Activated T-helper 17 cell treated with anti-CD3 and anti-CD28 coated beads, Interleukin-2, amount 50 U/mL, for 72 hours (primary cell): ENCODE measurements around the gene MIA2. TPM values are rescaled to one million over a fixed set of nuclear protein-coding genes. Genes with fewer than 3 reads are reported as not detected.

Source experiments
- ATAC-seq: fragments of 150-1000 bp; cut with Tn5 transposase; replicated peaks from 2 replicates; pipeline ENCODE4 v1.10.0; 2021; ENCODE audit warnings: mild to moderate bottlenecking, moderate library complexity
- H3K27ac Mint-ChIP-seq: one replicate; pipeline ENCODE4 v1.8.0; 2022; ENCODE audit warnings: mixed read lengths
- H3K27me3 Mint-ChIP-seq: one replicate; pipeline ENCODE4 v1.8.0; 2022; ENCODE audit warnings: mixed read lengths
- H3K36me3 Mint-ChIP-seq: one replicate; pipeline ENCODE4 v1.8.0; 2022; ENCODE audit warnings: low read depth, mild to moderate bottlenecking, mixed read lengths
- H3K4me1 Mint-ChIP-seq: one replicate; pipeline ENCODE4 v1.8.0; 2022; ENCODE audit warnings: mixed read lengths
- H3K4me3 Mint-ChIP-seq: one replicate; pipeline ENCODE4 v1.8.0; 2022; ENCODE audit warnings: mild to moderate bottlenecking, mixed read lengths
- H3K9me3 Mint-ChIP-seq: one replicate; pipeline ENCODE4 v1.8.0; 2022; ENCODE audit warnings: mixed read lengths
- total RNA-seq, 2 donors: library from RNA; stranded (reverse); gene quantifications; one replicate each; pipeline ENCODE4 v1.2.3, GENCODE V29; 2022

MIA2 gene
- total RNA-seq, 2 donors from 2014 or later, result 15.4 to 17.7 TPM

DNA sequence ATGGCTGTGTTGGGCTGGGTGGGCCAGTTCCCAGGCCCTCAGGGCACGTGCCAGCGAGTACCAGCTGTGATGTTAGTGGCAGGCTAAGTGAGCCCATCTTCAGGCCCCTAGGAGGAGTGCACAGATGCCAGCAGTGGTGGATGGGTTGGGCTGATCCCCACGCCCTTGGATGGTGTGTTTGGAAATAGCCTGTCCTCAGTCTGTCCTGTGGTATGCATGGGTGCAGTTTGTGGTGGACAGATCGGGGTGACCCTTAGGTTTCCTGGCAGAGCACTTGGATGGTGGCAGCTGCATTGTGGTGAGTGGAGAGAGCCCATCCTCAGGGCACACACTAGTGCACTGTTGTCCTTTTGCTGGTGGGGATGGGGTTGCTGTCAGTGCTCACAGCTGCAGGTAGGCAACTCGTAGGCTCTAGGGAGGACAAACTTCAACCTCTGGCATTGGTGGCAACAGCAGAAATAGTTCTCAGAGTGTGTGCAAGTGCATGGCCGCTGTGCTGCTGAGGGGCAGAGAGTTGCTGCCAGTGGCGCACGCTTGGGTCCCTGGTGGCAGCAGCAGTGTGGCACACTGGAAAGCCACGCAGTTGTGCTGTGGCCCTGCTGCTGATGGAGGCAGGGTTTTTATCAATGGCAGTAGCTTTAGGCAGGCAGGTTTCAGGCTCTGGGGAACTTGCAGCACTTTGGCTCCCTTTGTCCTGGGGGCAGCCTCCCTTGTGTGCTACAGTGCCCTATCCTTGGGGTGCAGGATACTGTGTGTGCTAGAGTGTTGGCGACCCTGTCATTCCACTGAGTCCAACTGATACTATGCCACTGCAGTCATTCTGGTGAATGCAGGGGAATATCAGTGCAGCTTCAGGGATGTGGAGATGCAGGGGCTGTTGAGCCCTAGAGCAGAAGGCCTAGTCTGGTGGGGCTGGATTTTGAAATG lies 133.0 kb downstream of the MIA2 start:
- H3K9me3 Mint-ChIP-seq, result peaks cover 6% of the 10 kb centered on the region
- no peaks in the 10 kb centered on the region for H3K4me1 Mint-ChIP-seq
- H3K36me3 Mint-ChIP-seq, result peaks cover 56% of the 10 kb centered on the region
- no peak for ATAC-seq
- no peak overlapping the region for H3K27ac Mint-ChIP-seq
- H3K4me3 Mint-ChIP-seq, result no peak overlapping the region
- no peaks in the 10 kb centered on the region for H3K27me3 Mint-ChIP-seq

DNA sequence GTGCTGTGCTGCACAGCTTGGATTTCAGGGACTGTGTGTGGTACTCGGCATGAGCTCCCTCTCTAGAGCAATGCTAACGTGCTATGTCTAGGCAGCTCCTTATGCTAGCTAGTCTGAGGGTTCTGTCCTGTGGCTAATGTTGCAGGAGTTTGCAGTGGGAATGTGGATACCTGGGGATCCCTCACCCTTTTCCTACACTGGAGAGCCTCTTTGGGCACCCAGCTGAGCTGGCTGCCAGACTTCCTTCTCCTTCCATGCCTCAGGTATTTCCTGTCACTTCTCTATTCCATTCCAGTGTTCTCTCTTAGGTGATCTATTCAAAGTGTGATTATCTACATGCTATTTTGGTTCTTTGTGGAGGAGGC lies 133.7 kb downstream of the MIA2 start:
- Mint-ChIP-seq H3K27me3 (no peaks in the 10 kb centered on the region), H3K36me3 (peaks cover 53% of the 10 kb centered on the region), H3K27ac (no peak overlapping the region), H3K4me1 (no peaks in the 10 kb centered on the region), H3K9me3 (peaks cover 6% of the 10 kb centered on the region), H3K4me3 (no peak overlapping the region)
- ATAC-seq, result no peak

DNA sequence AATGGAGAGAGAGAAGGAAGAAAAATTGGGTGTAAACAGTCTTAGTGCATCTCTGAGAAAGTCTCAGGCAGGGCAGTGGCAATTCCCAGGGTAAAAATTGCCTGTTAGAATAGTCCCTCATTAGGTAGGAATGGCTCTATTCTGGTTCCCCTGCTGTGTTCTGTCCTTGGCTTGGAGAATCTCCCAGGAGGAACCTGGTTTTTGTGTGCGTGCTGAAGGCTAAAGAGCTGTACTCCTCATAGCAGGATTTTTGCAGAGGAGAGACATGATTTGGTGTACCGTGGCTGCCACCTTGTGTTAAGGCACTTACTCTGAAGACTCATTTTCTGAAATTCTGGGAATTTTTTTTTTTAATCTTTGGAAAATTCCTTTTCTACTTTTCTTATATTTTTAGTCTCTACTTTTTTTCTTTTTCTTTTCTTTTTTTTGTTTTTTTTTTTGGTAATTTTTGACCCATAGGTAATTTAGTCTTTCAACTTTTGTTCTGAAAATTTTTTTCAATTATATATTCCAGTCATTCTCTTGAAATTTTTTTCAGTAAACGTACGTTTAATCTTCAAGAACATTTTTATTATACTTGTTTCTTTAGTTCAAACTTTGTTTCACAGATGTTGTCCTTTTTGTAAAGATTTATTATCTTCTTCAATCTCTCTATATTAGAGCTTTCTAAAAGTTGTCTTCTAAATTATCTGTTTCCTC lies 134.7 kb downstream of the MIA2 start:
- Mint-ChIP-seq H3K27ac (no peak overlapping the region), H3K36me3 (peaks cover 45% of the 10 kb centered on the region), H3K27me3 (no peaks in the 10 kb centered on the region), H3K4me3 (no peak overlapping the region), H3K9me3 (peaks cover 6% of the 10 kb centered on the region), H3K4me1 (no peaks in the 10 kb centered on the region)
- ATAC-seq, result no peak

DNA sequence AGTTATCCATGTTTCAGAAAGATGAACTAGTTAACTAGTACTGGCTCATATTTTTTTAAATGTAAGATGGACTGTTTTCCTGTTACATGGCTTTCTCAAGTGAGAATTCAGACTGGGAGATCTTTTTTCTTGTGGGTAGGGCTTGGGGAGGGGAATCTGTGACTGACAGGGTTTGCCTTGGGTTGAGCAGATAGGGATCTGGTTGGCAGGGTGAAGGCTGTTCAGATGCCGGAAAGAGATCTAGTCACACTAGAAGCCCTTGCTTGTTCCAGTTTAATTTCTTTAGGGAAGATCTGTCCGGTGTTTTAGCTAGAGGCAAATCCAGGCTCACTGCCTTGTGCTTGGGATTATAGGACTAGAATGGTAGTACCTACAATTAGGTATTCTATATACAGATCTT lies 135.3 kb downstream of the MIA2 start:
- Mint-ChIP-seq H3K27ac (no peak overlapping the region), H3K36me3 (peaks cover 39% of the 10 kb centered on the region), H3K4me3 (no peak overlapping the region)

DNA sequence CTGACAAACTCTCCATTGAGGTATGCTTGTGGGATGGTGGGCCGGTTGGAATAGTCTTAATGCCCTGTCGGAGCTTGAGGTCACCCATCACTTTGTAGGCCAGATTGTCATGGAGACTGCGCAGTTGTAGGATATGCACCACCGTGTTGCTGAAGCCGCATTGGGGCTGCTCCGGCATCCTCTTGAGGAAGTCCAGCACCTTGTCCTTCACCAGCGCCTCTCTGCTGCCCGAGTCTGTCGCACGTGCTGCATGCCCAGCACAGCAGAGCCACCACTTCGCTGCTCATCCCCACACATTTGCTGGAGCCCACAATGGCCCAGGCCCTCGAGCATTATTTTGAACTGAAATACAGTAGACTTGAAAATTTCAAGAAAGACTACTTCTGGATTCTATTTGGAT lies 136.7 kb downstream of the MIA2 start:
- no peak overlapping the region for H3K27ac Mint-ChIP-seq
- H3K4me3 Mint-ChIP-seq, result no peak overlapping the region

More for the DNA sequence above, 135.3 kb downstream of the MIA2 start:
- Mint-ChIP-seq H3K9me3 (peaks cover 6% of the 10 kb centered on the region), H3K4me1 (no peaks in the 10 kb centered on the region), H3K27me3 (no peaks in the 10 kb centered on the region)
- no peak for ATAC-seq

DNA sequence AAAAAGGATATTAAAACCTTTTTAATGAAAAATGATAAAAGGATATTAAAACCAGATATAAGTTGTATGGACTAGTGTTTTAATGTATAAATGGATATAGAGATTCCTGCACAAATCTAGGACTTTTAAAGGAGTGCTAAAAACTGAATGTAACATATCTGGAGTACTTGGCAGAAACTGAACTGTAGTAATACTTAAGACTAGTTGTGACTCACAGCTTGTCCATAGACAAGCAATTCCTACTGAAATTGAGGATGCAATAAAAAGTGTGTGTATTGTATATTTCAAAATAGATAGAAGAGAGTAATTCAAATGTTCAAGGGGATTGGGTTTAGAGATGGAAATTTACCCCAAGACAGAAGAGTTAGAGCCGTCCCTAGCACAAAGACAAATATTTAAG lies 138.9 kb downstream of the MIA2 start:
- H3K27ac Mint-ChIP-seq, result no peak overlapping the region
- no peaks in the 10 kb centered on the region for H3K4me1 Mint-ChIP-seq
- peaks cover 19% of the 10 kb centered on the region for H3K36me3 Mint-ChIP-seq
- no peaks in the 10 kb centered on the region for H3K9me3 Mint-ChIP-seq
- no peak overlapping the region for H3K4me3 Mint-ChIP-seq
- no peaks in the 10 kb centered on the region for H3K27me3 Mint-ChIP-seq
- ATAC-seq, result no peak

More for the DNA sequence above, 136.7 kb downstream of the MIA2 start:
- Mint-ChIP-seq H3K36me3 (peaks cover 25% of the 10 kb centered on the region), H3K4me1 (no peaks in the 10 kb centered on the region), H3K9me3 (peaks cover 5% of the 10 kb centered on the region), H3K27me3 (no peaks in the 10 kb centered on the region)
- no peak for ATAC-seq

DNA sequence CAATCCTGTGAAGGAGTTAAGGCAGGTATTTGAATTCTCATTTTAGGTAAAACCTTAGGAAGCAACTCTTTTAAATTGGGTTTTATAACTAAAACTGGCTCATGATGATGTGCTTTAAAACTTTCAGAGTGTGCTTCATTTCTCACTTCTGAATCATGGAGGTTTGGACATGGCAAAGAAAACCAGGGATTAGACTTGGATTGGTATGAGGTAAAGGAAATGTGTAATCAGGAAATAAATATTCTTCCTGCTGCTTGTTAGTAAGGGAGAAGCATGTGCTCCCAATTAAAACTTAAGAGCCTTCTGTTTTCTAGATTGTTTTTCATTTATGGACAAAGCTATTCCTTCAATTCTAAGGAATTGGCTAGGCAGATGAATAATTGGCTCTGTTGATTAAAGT lies 141.1 kb downstream of the MIA2 start:
- H3K27ac Mint-ChIP-seq, result no peak overlapping the region
- ATAC-seq, result no peak
- H3K27me3 Mint-ChIP-seq, result no peaks in the 10 kb centered on the region
- H3K36me3 Mint-ChIP-seq, result peaks cover 17% of the 10 kb centered on the region
- no peaks in the 10 kb centered on the region for H3K4me1 Mint-ChIP-seq
- H3K9me3 Mint-ChIP-seq, result no peaks in the 10 kb centered on the region
- no peak overlapping the region for H3K4me3 Mint-ChIP-seq

DNA sequence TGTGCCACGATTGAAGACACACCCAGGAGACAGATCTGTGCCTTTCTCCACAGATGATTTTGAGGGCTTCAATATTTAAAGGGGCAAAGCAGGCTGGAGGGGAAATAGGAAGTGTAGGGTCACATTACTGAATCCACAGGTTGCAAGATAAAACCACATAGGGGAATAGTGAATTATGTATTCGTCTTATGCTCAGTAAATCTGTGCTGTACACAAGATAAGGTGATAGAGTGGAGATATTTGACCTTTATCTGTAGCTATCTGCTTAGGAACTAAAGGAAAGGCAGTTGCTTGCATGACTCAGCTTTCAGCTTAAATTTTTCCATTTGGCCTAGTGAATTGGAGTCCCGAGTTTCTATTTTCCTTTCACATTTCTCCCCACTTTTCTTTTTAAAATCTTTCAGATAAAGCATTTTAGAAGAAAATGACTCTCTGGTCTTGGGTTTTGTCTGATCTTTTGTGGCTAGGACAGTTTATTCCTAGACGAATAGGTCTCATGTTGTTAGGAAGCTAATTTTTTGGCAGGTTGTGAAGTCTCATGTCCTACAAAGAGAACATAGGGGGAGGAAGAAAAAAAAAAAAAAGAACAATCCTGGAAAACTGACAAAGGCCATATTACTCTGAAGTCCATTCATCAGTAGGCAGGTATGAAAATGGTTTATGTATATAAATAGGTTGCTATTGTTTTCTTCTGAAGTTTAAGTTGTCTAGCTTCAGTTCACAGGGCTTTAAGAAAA lies 143.1 kb downstream of the MIA2 start:
- Mint-ChIP-seq H3K4me3 (no peak overlapping the region), H3K27ac (no peak overlapping the region), H3K4me1 (no peaks in the 10 kb centered on the region), H3K36me3 (peaks cover 6% of the 10 kb centered on the region), H3K9me3 (no peaks in the 10 kb centered on the region), H3K27me3 (no peaks in the 10 kb centered on the region)
- no peak for ATAC-seq

DNA sequence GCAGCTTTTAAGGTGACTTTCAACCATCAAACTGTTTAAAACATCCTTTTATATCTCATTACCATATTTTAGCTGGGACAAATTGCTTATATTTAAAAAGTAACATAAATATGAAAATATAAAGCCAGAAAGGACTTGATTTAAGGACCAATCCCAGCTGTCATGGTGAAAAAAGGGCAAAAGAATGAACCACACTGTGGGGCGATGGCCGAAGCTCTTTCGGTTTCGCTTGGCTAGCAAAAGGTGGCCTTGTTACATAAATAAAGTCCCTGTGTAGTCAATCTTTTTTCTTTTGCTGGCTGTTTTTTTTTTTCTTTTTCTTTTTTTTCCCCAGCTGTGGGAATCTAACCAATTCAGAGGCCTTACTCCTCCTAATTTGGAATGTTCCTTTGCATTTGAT lies 147.7 kb downstream of the MIA2 start:
- H3K9me3 Mint-ChIP-seq, result no peaks in the 10 kb centered on the region
- H3K4me1 Mint-ChIP-seq, result peaks cover 14% of the 10 kb centered on the region
- H3K36me3 Mint-ChIP-seq, result no peaks in the 10 kb centered on the region
- H3K27me3 Mint-ChIP-seq, result no peaks in the 10 kb centered on the region
- H3K4me3 Mint-ChIP-seq, result no peak overlapping the region
- H3K27ac Mint-ChIP-seq, result no peak overlapping the region
- ATAC-seq, result no peak

DNA sequence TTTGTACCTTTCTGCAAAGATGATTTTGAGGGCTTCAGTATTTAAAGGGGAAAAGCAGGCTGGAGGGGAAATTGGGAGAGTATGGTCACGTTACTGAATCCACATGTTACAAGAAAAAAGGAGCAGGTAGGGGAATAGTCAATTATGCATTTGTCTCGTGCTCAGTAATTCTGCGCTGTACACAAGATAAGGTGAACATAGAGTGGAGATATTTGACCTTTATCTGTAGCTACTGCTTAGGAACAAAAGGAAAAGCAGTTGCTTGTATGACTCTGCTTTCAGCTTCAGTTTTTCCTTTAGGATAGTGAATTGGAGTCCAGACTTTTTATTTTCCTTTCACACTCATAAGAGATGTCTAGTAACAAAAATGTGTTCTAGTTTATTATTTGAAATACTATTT lies 148.7 kb downstream of the MIA2 start:
- H3K36me3 Mint-ChIP-seq, result no peaks in the 10 kb centered on the region
- no peak overlapping the region for H3K4me3 Mint-ChIP-seq
- no peak for ATAC-seq
- H3K9me3 Mint-ChIP-seq, result no peaks in the 10 kb centered on the region
- H3K27me3 Mint-ChIP-seq, result no peaks in the 10 kb centered on the region
- H3K4me1 Mint-ChIP-seq, result peaks cover 14% of the 10 kb centered on the region
- no peak overlapping the region for H3K27ac Mint-ChIP-seq

DNA sequence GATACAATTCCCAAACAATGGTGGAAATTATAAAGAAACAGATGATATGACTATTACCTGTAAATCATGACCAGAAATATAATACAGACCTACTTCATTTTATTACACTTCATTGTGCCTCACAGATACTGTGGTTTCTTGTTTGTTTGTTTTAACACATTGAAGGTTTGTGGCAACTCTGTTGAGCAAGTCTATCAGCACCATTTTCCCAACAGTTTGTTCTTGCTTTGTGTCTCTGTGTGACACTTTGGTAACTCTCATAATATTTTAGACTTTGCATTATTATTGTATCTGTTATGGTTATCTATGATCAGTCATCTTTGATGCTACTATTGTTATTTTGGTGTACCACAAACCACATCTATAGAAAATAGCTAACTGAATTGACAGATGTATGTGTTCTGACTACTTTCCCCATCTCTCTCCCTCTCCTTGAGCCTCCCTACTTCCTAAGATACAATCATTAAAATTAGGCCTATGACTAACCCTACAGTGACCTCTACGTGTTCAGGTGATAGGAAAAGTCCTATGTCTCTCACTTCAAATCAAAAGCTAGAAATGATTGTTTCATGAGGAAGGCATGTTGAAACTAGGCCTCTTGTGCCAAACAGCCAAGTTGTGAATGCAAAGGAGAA lies 149.4 kb downstream of the MIA2 start:
- no peaks in the 10 kb centered on the region for H3K9me3 Mint-ChIP-seq
- H3K4me1 Mint-ChIP-seq, result peaks cover 14% of the 10 kb centered on the region
- no peak overlapping the region for H3K4me3 Mint-ChIP-seq
- H3K36me3 Mint-ChIP-seq, result no peaks in the 10 kb centered on the region
- peak; percentile 97 for ATAC-seq
- H3K27ac Mint-ChIP-seq, result peak overlapping the region; percentile 25
- no peaks in the 10 kb centered on the region for H3K27me3 Mint-ChIP-seq

DNA sequence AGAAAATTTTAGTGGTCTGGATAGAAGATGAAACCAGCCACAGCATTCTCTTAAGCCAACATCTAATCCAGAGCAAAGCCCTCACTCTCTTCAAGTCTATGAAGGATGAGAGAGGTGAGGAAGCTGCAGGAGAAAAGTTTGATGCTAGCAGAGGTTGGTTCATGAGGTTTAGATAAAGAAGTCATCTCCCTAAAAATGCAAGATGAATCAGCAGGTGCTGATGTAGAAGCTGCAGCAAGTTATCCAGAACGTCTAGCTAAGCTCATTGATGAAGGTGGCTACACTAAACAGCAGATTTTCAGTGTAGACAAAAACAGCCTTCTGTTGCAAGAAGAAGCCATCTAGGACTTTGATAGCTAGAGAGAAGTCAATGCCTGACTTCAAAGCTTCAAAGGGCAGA lies 150.0 kb downstream of the MIA2 start:
- ATAC-seq, result no peak
- H3K27me3 Mint-ChIP-seq, result no peaks in the 10 kb centered on the region
- no peak overlapping the region for H3K4me3 Mint-ChIP-seq
- H3K27ac Mint-ChIP-seq, result peak overlapping the region; percentile 25
- H3K4me1 Mint-ChIP-seq, result peaks cover 15% of the 10 kb centered on the region
- peaks cover 6% of the 10 kb centered on the region for H3K36me3 Mint-ChIP-seq
- H3K9me3 Mint-ChIP-seq, result no peaks in the 10 kb centered on the region

DNA sequence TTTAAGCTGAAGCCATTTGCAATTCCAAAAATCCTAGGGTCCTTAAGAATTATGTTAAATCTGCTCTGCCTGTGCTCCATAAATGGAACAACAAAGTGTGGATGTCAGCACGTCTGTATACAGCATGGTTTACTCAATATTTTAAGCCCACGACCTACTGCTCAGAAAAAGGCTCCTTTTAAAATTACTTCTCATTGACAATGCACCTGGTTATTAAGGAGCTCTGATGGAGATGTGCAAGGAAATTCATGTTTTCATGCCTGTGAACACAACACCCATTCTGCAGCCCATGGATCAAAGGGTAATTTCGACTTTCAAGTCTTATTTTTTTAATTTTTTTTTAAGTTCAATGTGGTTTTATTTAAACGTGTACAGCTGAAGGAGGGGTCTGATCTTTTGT lies 150.5 kb downstream of the MIA2 start:
- Mint-ChIP-seq H3K4me1 (peaks cover 20% of the 10 kb centered on the region), H3K9me3 (no peaks in the 10 kb centered on the region), H3K27me3 (no peaks in the 10 kb centered on the region), H3K4me3 (no peak overlapping the region), H3K27ac (no peak overlapping the region), H3K36me3 (peaks cover 7% of the 10 kb centered on the region)
- no peak for ATAC-seq

DNA sequence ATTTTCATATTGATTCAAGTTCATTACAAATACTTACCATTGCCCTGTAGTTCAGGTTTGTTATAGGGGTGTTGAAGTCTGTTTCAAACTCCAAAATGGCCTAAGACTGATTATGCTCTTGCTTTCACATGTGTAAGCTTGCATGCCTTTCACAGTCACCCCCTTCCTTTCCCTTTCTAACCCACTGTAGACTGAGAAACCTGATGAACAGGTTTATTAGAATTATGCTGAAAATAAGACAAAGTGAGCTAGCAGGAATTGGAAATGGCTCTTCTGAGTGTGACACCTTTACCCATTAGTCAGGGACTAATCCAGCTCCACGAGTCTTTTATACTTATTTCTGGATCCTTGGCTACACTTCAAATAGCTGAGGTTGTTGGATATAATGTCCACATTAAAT lies 159.6 kb downstream of the MIA2 start:
- Mint-ChIP-seq H3K4me1 (peaks cover 11% of the 10 kb centered on the region), H3K27me3 (no peaks in the 10 kb centered on the region), H3K4me3 (no peak overlapping the region), H3K9me3 (no peaks in the 10 kb centered on the region), H3K36me3 (peaks cover 38% of the 10 kb centered on the region), H3K27ac (no peak overlapping the region)
- no peak for ATAC-seq
